Left cardiac atrium (tissue), 4 donors: ENCODE measurements around the gene CDH13. TPM values are rescaled to one million over a fixed set of nuclear protein-coding genes. Genes with fewer than 3 reads are reported as not detected.

Experiments used
- ATAC-seq, 2 donors: fragments of 200-7000 bp; cut with Tn5 transposase; one replicate each; pipeline ENCODE4 v1.9.1; 2020; ENCODE audit warnings: mild to moderate bottlenecking in 2 of 2, moderate library complexity in 2 of 2
- DNase-seq: peaks from one replicate; pipeline ENCODE4 v3.0.0-alpha.2; 2020
- intact Hi-C, 2 donors: fragments of 100-400 bp; cut with DNase I; formaldehyde crosslinking; loops; one replicate each; pipeline versions ENCODE4 v1.14.1 to v1.15.1; 2022 to 2023
- total RNA-seq, 2 donors: library from RNA; stranded (reverse); fragmentation: NEBNext Ultra II Directional; extraction: Animal tissue kit (Norgen Biotek cat#: 25700); gene quantifications; one replicate each; pipeline ENCODE4 v1.2.1, GENCODE V29; 2021
- donor health status: DM: no; HTN: yes; CAD: no.
- donor health status: DM: no; HTN: yes; CAD: no; lungs with severe emphysema.
- donor health status: DM: yes; HTN: yes; CAD: no.
- donor health status: Dilated cardiomyopathy.

The CDH13 gene
- total RNA-seq, 2 donors from 2014 or later: 68.6 to 100 TPM

- peak in 1 of 2 donors; percentile 32 for ATAC-seq
- intact Hi-C loops: no loop called here
- no peak for DNase-seq
These were observed 14.7 kb downstream of the CDH13 start for GRCh38 chr16:82641336-82641984.

GRCh38 chr16:82643136-82643535 lies 16.4 kb downstream of the CDH13 start:
- ATAC-seq (no peak), DNase-seq (no peak)
- intact Hi-C loops: no loop called here

GRCh38 chr16:82643936-82644630 lies 17.3 kb downstream of the CDH13 start:
- ATAC-seq (no peak), DNase-seq (no peak)
- intact Hi-C loops: no loop called here

DNA sequence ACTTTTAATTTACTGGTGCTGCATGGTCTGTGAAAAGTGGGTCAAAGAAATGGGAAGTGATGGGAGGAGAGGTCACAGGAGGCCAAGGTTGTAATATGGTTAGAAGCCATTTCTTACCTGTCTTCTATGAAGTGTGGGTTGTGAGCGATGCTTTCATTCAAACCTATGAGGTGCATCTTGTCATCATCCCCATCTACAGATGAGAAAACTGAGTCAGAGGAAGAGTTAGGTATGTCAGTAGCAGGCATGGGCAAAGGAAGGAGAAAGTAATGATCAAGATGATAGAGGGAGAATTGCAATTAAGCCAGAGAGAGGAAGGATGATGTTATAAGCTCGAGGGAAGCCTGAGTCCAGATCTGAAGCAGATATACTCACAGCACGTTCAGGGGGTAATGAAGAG lies 19.7 kb downstream of the CDH13 start:
- DNase-seq (no peak), ATAC-seq (no peak)
- intact Hi-C loops: no loop called here

GRCh38 chr16:82649766-82650165 lies 23.0 kb downstream of the CDH13 start:
- ATAC-seq (no peak), DNase-seq (no peak)
- intact Hi-C loops: no loop called here

DNA sequence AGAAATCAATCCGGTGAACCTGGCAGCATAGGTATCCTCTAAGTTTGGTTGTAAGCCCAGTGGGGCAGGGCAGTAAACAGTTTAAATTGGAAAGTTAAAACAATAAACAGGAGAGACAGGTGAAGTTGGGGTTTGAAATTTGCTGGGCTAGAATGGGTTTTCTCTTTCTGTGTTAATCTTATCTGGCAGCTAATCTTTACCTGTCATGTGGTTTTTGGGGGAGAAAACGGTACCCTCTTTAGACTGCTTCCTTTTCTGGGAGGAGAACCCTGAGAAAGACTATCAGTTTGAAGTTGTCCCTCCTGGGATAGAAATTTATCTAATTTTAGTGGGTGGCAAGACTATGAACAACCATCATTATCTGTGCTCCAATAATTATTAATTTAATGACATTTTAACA lies 24.0 kb downstream of the CDH13 start:
- ATAC-seq (no peak), DNase-seq (no peak)
- intact Hi-C loops: no loop called here

DNA sequence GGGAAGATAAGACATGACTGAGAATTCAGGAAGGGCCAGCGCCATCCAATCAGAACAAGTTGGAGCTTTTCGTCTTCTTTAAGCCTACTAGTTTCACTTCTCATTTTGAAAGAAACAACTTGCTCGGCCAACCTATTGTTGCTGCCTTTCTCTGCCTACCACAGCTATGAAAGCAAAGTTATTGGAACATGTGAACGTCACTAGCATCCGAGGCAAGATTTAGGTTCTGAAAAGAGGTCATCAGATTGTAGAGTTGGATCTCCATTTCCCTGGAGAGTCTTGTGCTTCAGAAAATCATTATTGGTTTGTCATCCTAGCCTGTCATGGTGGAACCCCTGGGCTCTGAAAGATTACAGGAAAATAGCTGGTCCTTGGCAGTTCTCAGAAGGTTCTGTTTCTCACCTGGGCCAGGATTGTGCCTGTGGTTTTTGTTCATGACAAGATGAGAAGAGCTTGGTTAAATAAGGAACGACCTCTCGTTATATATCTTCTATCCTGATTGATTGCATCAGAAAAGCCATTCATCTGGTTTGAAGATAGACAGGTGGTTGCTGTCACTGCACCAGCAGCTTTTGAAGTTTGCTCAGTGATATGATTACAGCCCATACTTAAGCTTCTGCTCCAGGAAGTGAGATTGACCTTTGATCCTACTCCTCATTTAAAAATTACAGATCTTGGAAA lies 25.3 kb downstream of the CDH13 start:
- DNase-seq: no peak
- ATAC-seq: no peak
- intact Hi-C loops: no loop called here

GRCh38 chr16:82652826-82653225 lies 26.1 kb downstream of the CDH13 start:
- ATAC-seq (no peak), DNase-seq (no peak)
- intact Hi-C loops: no loop called here

GRCh38 chr16:82653550-82654511 lies 27.1 kb downstream of the CDH13 start:
- intact Hi-C loops: no loop called here
- DNase-seq: no peak
- peak; percentile 76 to 94 for ATAC-seq

- intact Hi-C loops: no loop called here
- DNase-seq (peak; percentile 40), ATAC-seq (peak; percentile 56 to 79)
These were observed 28.4 kb downstream of the CDH13 start for GRCh38 chr16:82655072-82655714.

DNA sequence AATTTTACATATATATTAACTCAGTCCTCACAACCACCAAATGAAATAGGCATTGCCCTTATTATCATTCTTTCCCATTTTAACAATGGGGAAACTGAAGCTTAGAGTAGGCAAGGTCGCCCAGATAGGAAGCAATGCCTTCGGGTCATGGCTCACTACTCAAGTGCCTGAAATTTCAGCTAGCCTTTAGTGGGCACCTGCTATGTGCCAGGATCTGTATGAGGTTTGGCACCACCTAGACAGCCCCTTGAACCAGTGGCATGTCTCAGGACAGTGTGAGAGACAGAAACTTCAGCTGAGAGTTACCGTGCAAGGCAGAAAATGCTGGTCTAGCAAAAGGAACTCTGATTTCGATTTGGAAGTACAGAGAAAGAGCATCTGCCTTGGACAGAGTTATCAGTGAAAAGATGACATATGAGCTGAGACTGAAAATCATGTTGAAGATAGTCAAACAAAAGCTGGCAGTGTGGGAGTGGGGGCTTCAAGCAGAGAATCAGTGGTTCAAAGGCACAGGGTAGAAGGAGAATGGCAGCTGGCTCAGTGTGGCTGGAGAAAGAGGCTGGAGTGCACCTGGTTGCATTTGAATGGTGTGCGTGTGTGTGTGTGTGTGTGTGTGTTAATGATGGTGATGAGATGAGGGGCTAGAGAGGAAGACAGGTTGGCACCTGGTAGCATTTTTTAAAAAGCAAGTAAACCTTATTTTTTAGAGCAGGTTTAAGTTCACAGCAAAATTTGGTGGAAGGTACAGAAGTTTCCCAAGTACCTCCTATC lies 29.1 kb downstream of the CDH13 start:
- intact Hi-C loops: no loop called here
- no peak for ATAC-seq
- no peak for DNase-seq

DNA sequence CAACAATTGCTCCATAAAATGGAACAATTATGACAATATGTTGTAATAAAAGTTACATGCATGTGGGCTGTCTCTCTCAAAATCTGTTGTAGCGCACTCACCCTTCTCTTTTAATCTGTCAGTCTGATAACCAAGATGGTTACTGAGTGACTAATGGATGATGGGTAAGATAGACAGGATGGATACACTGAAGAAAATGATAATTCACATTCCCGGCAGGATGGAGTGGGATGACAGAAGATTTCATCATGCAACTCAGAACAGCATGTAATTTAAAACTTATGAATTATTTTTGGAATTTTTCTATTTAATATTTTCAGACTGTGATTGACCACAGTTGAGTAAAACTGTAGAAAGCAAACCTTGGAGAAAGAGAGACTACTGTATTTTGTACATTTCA lies 30.5 kb downstream of the CDH13 start:
- DNase-seq (no peak), ATAC-seq (no peak)
- intact Hi-C loops: no loop called here

- intact Hi-C loops: no loop called here
- DNase-seq: no peak
- ATAC-seq: no peak
These were observed 31.0 kb downstream of the CDH13 start for GRCh38 chr16:82657786-82658185.

DNA sequence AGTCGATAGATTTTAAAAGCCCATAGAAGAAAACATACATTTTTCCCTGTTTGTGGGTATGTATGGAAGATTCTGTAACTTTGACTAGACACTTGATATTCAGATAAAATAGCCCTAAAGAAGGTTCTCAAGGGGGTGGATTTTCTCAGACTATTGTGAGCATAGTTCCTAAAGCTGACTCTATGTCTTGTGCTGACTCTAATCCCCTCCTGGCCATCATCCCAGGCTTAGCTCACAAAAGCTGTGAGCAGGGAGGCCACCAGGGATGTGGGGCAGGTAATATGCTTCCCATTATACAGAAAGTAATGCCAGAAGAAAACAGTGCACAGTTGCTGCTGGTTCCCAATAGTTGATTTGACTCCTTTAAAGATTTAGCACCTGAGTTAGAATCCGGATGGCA lies 32.0 kb downstream of the CDH13 start:
- no peak for ATAC-seq

GRCh38 chr16:82660075-82660645 lies 33.4 kb downstream of the CDH13 start:
- intact Hi-C loops: loop anchor here in 1 of 2 donors (5.0 kb wide), 1 partner anchor 37 kb away; no protein-coding TSS in a partner anchor
- no peak for DNase-seq
- ATAC-seq: no peak

More for the DNA sequence above, 32.0 kb downstream of the CDH13 start:
- intact Hi-C loops: no loop called here
- no peak for DNase-seq

- no peak for DNase-seq
- no peak for ATAC-seq
- intact Hi-C loops: loop anchor here in 1 of 2 donors (5.0 kb wide), 1 partner anchor 36 kb away; no protein-coding TSS in a partner anchor
These were observed 34.2 kb downstream of the CDH13 start for GRCh38 chr16:82660966-82661365.

DNA sequence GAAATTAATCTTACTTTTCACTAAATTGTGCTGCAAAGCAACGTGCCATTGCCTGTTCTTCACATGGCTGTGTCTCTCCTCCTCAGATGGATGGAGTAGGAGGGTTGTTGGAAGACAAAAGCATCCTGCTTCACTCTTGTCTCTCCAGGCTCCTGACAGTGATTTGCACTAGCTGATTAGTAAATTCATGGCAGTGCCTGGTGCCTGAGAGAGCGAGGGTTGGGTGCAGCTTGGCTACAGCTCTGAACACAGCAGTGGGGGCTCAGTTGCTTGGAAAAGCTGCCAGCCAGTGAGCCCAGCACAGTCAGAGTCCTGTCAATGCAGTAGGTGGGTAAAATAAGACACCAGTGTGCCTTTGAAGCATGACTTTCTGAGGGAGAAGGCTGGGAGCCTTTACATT lies 37.4 kb downstream of the CDH13 start:
- no peak for ATAC-seq
- intact Hi-C loops: loop anchor here in 1 of 2 donors (5.0 kb wide), 1 partner anchor 33 kb away; no protein-coding TSS in a partner anchor
- no peak for DNase-seq

DNA sequence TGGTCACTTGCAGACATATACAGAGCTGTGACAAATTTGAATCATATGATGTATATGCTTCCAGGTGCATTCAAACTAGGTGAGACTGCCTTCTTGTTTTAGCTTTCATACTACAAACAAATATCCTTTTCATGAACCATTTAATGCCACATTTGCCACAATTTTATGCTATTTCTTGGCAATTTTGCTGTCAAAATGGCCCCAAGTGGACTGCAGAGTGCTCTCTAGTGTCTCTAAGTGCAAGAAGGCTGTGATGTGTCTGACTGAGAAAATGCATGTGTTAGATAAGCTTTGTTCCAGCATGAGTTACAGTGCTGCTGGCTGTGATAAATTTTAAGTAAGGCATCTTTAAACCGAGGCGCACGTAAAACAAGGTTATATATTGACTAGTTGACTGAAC lies 38.3 kb downstream of the CDH13 start:
- DNase-seq (no peak), ATAC-seq (no peak)
- intact Hi-C loops: no loop called here
